ENCODE data around the gene CFAP53. TPM values are rescaled to one million over a fixed set of nuclear protein-coding genes. Genes with fewer than 3 reads are reported as not detected.

Gene CFAP53
- total RNA-seq, 1 experiment from 2014 or later, result 0.15 TPM

GRCh38 chr18:50268022-50268747 is 1.9 kb upstream of the CFAP53 start:
- Histone ChIP-seq H2AFZ (ENCODE audit: low read length) (no peak overlapping the region), H3K4me2 (ENCODE audit: insufficient read depth, insufficient read length, low read length) (no peak overlapping the region)
- H3K4me3 Mint-ChIP-seq, result peak overlapping the region in 1 of 2 experiments; percentile 67; a peak in 2 of 5 replicates

More at GRCh38 chr18:50268022-50268747, 1.9 kb upstream of the CFAP53 start:
- Mint-ChIP-seq H3K27me3 (ENCODE audit: low read depth) (peaks cover 6% of the 10 kb centered on the region), H3K9me3 (no peaks in the 10 kb centered on the region), H3K27ac (no peak overlapping the region), H3K4me1 (peaks cover 6 to 10% of the 10 kb centered on the region in 2 experiments; a peak in 3 of 4 replicates), H3K36me3 (ENCODE audit: insufficient read depth in 1 of 3, low read depth in 3 of 3) (peaks cover 15 to 39% (median 38%) of the 10 kb centered on the region in 3 experiments; a peak in 6 of 7 replicates)
- Histone ChIP-seq H3K18ac (ENCODE audit: insufficient read length, low read depth, low read length) (peak overlapping the region; percentile 68), H2BK20ac (ENCODE audit: low read depth, low read length, poor library complexity, severe bottlenecking) (no peak overlapping the region), H2BK15ac (ENCODE audit: low read depth, low read length) (no peak overlapping the region), H3K14ac (ENCODE audit: insufficient read depth, low read length) (no peak overlapping the region), H3K9me3 (ENCODE audit: control insufficient read depth, low read depth, low read length) (no peaks in the 10 kb centered on the region), H3K23ac (ENCODE audit: insufficient read length, low read depth, low read length) (no peak overlapping the region), H3K9ac (ENCODE audit: extremely low read depth, insufficient read length, low read length) (no peak overlapping the region), H3K56ac (ENCODE audit: insufficient read length, low read depth, low read length) (no peak overlapping the region), H3K4ac (ENCODE audit: low read depth, low read length) (no peak overlapping the region), H3K4me1 (ENCODE audit: insufficient read depth, low read length) (no peaks in the 10 kb centered on the region), H3K27me3 (ENCODE audit: insufficient read depth, low read length) (no peaks in the 10 kb centered on the region), H4K91ac (ENCODE audit: insufficient read length, low read depth, low read length) (no peak overlapping the region), H4K5ac (ENCODE audit: insufficient read length, low read depth, low read length) (no peak overlapping the region), H4K8ac (replicated peaks; ENCODE audit: insufficient read length, low read depth, low read length) (no peak overlapping the region), H2BK5ac (ENCODE audit: insufficient read length, low read length) (no peak overlapping the region), H2BK12ac (ENCODE audit: insufficient read length, low read depth, low read length) (no peak overlapping the region), H3K27ac (ENCODE audit: insufficient read length, low read depth, low read length) (no peak overlapping the region), H3K79me2 (ENCODE audit: insufficient read depth, low read length) (no peaks in the 10 kb centered on the region), H3K23me2 (ENCODE audit: insufficient read length, low read depth, low read length, poor library complexity, severe bottlenecking) (no peaks in the 10 kb centered on the region), H3K79me1 (ENCODE audit: insufficient read depth, low read depth, low read length, poor library complexity, severe bottlenecking) (no peaks in the 10 kb centered on the region), H2BK120ac (ENCODE audit: low read depth, low read length, poor library complexity, severe bottlenecking) (no peak overlapping the region), H3T11ph (ENCODE audit: low read length) (no peak overlapping the region), H2AK5ac (ENCODE audit: insufficient read length, low read length) (no peak overlapping the region), H4K20me1 (ENCODE audit: control insufficient read depth, insufficient read depth, insufficient read length) (no peaks in the 10 kb centered on the region)
- TF ChIP-seq CTCF (conservative IDR thresholded peaks at IDR 0.05), result peak; percentile 88
- DNase-seq, result peak; percentile 94
- no CpG with 5 or more reads among the region's 56 CpGs for WGBS (ENCODE audit: extremely low coverage, insufficient read length, low lambda C conversion rate)
